Activated naive CD4-positive, alpha-beta T cell (primary cell): ENCODE results near the gene PRSS2.
"Not testable (repeated sequence)": the region's sequence is repeated elsewhere in the genome, so short reads cannot be mapped to it uniquely, and the experiment has no call there.

Experiments
- DNase-seq, 4 experiments: peaks; one replicate each; lab custom pipeline; 2025; lab: John Stamatoyannopoulos, UW

The PRSS2 gene

GRCh38 chr7:142759433-142759832 lies 11.3 kb upstream of the PRSS2 start:
- no peak for DNase-seq

GRCh38 chr7:142760071-142760642 lies 10.6 kb upstream of the PRSS2 start:
- DNase-seq: no peak

GRCh38 chr7:142761606-142762005 lies 9.2 kb upstream of the PRSS2 start:
- not testable (repeated sequence) for DNase-seq

DNA sequence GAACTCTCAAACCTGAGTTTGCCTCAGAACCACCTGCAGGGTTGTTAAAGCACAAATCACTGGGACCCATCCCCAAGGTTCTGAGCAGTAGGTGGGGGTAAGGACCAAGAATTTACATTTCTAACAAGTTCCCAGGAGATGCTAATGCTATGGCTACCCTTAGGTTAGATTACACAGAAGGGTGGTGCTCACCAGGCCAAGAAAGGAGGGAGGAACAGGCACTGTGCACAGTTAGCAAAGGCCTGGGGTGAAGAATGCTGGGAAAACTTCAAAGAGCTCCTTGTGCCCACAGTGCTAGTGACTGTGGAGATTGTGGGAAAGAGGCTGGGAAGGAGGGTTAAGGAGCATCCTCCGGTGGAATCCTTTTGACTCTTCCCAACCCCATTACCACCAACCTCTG lies 8.7 kb upstream of the PRSS2 start:
- DNase-seq: no peak

- DNase-seq: no peak
These were observed 3.3 kb upstream of the PRSS2 start for GRCh38 chr7:142767451-142767850.

- DNase-seq: no peak
These were observed 2.9 kb upstream of the PRSS2 start for GRCh38 chr7:142767861-142768260.

DNA sequence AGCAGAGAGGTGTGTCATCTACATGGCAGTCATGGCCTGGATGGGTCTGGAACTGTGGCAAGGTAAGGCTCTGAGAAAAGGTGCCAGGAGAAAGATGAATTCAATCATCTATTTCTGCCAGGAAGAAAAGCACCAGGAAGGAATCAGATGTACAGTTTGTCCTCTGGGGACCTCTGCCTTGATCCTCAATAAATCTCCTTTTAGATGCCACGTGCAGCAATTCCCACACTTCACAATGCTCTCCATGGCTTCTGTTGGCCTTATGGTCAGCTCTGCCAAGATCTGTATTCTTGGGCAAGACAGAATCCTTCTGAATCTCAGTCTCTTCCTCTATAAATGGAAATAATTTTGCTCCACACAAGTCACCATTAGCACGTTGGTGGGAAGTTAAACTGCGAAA lies 1.9 kb upstream of the PRSS2 start:
- DNase-seq: not testable (repeated sequence)

GRCh38 chr7:142771353-142771723 lies 568 bp downstream of the PRSS2 start:
- no peak for DNase-seq

GRCh38 chr7:142772051-142772450 lies 1.3 kb downstream of the PRSS2 start:
- DNase-seq: no peak

GRCh38 chr7:142772673-142773072 lies 1.9 kb downstream of the PRSS2 start:
- DNase-seq: no peak

DNA sequence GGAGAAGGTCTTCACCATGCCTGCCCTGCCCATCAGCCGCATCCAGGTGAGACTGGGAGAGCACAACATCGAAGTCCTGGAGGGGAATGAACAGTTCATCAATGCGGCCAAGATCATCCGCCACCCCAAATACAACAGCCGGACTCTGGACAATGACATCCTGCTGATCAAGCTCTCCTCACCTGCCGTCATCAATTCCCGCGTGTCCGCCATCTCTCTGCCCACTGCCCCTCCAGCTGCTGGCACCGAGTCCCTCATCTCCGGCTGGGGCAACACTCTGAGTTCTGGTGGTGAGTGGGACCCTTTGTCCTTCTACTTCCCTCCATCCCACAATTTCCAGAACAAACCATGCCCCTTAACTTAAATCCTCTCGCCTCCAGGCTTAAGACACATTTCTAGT lies 2.5 kb downstream of the PRSS2 start:
- DNase-seq: no peak

DNA sequence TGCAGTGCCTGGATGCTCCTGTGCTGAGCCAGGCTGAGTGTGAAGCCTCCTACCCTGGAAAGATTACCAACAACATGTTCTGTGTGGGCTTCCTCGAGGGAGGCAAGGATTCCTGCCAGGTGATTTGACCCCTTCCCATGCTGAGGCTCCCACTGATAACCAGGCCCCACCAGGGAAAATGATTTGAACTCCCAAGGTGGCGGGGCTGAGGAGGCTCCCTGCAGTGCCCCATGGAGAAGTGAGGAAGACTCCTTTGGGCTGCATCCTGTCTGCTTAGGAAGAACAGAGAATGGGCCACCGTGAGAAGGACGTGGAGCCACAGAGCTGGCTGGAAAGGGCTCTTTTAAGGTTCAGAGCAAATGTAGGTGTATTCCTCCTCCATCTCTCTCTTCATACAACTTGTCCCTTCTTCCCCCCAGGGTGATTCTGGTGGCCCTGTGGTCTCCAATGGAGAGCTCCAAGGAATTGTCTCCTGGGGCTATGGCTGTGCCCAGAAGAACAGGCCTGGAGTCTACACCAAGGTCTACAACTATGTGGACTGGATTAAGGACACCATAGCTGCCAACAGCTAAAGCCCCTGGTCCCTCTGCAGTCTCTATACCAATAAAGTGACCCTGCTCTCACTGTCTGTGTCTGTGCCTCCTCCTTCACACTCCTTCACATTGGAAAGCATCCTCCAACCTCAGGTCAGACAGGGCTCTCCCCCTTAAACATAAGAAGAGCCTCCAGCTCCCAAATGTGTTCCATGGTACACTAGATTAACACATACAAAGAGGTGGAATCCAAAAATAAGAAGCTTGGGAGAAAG lies 3.4 kb downstream of the PRSS2 start:
- DNase-seq: no peak

GRCh38 chr7:142774826-142775225 lies 4.1 kb downstream of the PRSS2 start:
- DNase-seq: no peak

DNA sequence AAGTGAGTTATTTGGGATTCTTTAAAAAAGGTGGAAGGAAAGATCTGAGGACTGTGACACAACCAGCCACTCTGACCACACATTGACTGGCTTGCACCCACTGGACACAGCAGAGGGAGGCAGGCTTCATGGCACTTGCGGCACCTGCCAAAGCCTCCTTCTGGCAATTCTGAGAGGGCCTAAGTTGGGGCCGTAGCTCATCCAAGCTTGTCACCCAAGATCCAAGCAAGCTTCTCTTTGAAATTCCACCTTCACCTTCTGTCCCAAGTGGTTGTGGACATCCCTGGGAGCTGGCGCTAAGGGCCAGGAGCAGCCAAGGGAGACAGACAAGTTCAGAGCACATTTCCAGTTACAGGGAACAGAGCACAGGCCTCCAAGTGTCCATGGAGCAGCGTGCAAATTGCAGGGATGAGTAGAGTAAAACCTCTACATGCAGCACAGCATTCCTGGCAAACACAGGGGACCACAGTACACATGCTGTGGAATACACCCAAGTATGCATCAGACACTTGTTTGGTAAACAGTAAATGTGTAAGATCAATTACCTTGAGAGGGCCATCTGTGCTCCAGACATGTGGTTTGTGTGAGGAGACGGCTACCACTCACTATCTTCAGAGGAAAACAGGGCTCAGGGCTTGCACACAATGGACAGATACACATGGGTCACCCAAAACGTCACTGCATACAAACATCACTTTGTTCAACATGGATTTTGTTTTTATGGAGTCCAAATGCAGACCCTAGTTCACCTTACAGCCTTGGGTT lies 4.8 kb downstream of the PRSS2 start:
- DNase-seq: not testable (repeated sequence)

DNA sequence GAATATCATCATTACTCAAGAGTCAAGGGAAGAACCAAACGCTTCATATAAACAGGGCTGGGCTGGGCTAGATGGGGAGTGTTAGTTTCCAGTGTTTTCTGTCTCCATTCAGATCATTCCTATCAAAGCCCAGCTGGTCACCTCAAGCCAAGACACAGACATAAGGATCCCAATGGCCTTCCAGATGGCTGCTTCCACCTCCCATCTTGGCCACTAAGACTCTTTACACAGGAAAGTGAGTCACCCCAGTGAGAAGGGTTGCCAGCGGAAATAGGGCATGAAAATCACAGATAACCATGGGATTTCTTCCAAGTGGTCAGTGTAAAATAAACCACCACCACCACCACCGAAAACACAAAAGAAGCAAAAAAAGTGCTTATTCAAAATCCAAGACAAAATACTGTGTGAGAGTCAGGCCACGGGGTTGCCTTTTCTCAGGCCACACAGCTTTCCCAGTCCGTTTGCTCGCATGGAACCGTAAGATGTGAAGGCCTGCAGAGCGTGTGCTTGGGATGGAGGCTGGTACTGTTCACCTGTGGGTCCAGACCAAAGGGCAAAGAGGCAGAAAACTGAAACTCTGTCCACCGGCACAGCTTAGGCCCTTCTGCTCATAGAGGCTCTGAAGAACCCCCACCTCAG lies 5.6 kb downstream of the PRSS2 start:
- no peak for DNase-seq

DNA sequence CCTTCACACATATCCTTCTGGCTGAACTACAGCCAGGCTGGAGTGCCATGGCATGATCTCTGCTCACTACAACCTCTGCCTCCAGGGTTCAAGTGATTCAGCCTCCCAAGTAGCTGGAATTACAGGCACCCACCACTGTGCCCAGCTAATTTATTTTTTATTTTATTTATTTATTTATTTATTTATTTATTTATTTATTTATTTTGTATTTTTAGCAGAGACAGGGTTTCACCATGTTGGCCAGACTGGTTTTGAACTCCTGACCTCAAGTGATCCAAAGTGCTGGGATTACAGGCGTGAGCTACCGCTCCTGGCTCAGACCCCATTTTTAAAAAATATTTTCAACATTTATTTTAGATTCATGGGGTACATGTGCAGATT lies 6.1 kb downstream of the PRSS2 start:
- DNase-seq: not testable (repeated sequence)

GRCh38 chr7:142777318-142777717 lies 6.5 kb downstream of the PRSS2 start:
- DNase-seq: no peak

DNA sequence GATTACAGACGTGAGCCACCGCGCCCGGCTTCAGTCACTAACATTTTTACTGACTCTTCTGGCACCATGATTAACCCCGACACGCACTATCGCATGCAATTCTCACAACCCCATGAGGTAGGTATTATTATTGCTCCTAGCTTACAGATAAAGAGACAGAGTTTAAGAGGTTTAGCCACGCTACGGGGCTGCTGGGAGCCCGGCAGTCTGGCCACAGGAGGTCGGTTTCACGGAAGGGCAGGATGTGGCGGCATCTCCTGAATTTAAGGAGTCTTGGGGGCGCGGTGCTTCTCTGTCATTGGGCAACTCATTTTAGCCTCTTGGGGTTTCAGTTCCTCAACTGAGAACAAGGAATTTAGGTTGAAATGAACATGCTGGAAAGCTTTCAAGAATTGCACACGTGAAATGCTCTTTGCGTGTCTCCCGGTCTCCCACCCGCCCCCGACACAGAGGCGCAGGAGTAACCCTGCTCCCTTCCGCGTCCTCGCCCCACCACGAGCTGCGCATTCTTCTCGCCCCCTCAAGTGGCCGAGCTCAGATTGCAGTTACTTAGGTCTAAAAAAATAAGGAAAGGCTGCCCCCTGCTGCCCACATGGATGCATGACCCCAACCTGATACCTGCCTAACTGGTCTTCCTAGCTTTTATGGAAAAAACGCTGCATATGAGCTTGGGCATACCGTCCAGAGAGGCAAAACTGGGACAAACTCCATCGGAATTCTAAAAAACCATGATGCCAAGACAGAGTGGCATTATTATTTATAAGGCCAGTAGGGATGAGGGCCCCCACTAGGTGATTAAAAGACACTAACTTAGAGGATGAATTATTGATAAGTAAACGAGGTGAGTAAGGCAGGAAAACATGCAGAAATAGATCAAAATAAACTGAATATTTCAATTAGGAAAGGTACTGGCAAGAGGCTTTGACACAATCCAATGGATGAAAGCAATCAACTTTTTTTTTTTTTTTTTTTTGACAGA lies 12.4 kb downstream of the PRSS2 start:
- peak; percentile 39 to 72 (median 48) for DNase-seq

DNA sequence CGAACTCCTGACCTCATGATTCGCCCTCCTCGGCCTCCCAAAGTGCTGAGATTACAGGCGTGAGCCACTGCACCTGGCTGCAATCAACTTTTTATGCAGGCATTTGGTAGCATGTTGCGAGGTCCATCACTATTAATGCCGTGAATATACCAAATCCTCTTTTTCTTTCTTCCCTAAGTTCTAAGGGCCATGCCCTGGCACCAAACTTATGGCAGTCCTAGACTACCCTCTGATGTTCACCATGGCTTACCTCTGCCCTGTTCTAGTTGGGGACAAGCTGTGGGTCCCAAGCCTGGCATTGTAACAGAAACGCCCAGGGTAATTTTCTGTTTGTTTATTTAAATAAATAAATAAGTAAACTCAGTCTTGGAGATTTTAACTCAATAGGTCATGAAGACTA lies 13.3 kb downstream of the PRSS2 start:
- DNase-seq: no peak

- DNase-seq: no peak
These were observed 13.9 kb downstream of the PRSS2 start for GRCh38 chr7:142784716-142785115.

DNA sequence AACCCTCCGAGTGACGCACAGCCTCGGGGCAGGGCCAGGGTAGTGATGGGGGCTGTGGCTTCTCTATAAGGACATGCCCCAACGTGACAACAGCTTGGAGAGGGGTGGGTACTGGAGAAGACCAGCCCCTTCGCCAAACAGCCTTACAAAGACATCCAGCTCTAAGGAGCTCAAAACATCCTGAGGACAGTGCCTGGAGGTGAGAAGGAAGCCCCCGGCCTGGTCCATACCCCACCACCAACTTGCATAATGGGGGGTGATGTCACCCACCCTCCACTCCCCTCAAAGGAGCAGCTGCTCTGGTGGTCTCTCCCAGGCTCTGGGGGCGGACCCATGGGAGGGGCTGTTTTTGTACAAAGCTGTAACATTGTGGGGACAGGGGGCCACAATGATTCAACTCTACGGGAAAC lies 15.1 kb downstream of the PRSS2 start:
- DNase-seq: peak; percentile 18 to 72 (median 58)
